HK-2 (cell line): Measurements from ENCODE around the gene PCSK4.
A peak's percentile ranks its signal among the peaks of the same experiment; 100 is the strongest.
"Not testable (repeated sequence)": the region's sequence is repeated elsewhere in the genome, so short reads cannot be mapped to it uniquely, and the experiment has no call there.

Source experiments
- DNase-seq: peaks from one replicate; pipeline ENCODE4 v3.0.0-alpha.2; 2018; ENCODE audit not compliant: unreplicated experiment

The PCSK4 gene

DNA sequence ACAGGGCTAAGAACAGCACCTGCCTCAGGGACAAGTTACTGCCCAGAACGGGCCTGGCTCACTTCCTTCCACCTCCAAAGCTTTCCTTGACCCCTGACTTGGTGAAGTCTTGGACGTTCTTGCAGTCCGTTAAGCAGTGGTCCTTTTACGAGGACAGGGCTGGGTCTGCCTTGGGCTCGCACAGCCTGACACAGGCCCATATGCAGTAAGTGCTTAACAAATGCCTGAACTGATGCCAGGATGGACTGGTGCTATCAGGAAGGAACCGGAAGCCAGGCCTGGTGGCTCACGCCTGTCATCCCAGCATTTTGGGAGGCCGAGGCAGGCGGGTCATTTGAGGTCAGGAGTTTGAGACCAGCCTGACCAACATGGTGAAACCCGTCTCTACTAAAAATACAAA lies 31.9 kb upstream of the PCSK4 start:
- no peak for DNase-seq

GRCh38 chr19:1521636-1522035 lies 31.5 kb upstream of the PCSK4 start:
- DNase-seq: no peak

DNA sequence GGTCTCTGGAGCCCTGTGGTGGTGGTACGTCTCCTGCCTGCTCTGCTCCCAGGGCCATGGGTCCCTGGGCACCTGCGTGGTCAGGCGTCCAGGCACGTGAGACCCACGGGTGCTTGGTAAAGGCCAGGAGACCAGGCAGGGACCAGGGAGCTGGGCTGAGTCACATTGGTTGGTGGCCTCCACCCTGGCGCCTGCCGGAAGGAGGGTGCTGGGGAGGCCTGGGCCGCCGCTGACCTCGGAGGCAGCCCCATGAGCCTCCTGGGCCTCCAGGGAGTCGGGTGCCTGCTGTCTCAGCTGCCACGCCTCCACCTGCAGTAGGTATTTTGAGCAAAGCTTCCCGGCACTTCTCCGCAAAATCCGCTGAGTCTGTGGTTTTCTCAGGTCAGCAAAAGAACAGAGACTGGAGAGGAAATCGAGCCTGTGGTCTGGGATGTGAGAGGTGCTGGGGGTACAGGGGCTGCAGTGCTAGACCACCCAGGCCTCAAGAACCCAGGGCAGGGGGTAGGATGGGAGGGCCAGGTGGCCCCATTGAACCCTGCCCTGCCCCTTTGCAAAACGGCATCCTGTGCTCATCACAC lies 30.1 kb upstream of the PCSK4 start:
- DNase-seq: peak; percentile 44

GRCh38 chr19:1519802-1520201 lies 29.7 kb upstream of the PCSK4 start:
- DNase-seq: not testable (repeated sequence)

DNA sequence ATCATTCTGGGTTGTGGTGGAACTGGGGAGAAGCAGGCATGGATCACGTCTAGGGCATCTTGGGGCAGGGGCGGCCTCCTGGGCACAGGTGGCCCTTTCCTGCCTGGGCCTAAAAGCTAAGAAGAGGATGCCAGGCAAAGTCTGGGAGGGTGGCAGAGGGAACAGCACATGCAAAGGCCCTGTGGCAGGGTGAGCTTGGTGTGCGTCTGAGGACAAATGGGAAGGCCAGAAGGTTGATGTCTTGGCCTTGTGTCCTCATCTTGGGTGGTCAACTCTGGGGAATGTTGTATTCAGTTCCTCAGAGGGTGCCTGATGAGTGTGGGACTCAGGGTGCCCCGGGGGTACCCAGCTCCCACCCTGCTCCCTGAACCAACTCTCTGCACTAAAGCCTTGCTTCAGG lies 28.3 kb upstream of the PCSK4 start:
- no peak for DNase-seq

DNA sequence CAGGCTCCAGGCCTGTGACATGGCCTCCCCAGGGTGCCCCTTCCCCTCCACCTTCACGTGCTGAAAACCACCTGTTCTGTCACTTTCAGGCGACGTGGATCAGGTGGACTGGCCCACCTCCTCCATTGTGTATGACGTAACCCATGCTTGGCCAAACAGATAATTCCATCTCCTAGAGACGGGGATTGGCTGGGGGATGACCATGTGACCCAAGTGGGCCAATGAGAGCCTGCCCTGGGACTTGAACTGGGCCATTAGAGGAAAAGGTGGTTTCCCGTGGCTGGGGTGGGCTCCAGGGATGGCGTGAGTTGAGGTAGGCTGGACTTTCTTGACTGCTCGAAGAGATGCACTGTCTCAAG lies 26.2 kb upstream of the PCSK4 start:
- no peak for DNase-seq

- no peak for DNase-seq
Observed at GRCh38 chr19:1514986-1515721, 25.0 kb upstream of the PCSK4 start.

DNA sequence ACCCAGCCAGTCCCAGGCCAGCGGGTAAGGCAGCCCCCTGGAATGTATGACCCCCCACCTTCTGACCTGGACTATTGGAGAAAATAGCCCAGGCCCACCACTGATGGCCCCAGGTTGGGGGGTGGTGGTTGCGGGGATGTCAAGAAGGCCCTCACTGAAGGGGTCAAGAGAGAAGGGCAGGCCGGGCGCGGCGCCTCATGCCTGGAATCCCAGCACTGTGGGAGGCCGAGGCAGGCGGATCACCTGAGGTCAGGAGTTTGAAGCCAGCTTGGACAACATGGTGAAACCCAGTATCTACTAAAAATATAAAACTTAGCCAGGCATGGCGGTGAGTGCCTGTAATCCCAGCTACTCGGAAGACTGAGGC lies 24.1 kb upstream of the PCSK4 start:
- no peak for DNase-seq

- peak; percentile 67 for DNase-seq
Observed at GRCh38 chr19:1513499-1514294, 23.5 kb upstream of the PCSK4 start.

GRCh38 chr19:1512671-1513498 lies 22.7 kb upstream of the PCSK4 start, which contains the start of gene ADAMTSL5:
ADAMTSL5 (minus strand) TSS chr19:1513019; CDS start chr19:1510943, 2,076 bp downstream.
- peak; percentile 75 for DNase-seq

GRCh38 chr19:1511318-1512317 lies 21.5 kb upstream of the PCSK4 start:
- DNase-seq: no peak

GRCh38 chr19:1510807-1511206 lies 20.7 kb upstream of the PCSK4 start:
- no peak for DNase-seq

DNA sequence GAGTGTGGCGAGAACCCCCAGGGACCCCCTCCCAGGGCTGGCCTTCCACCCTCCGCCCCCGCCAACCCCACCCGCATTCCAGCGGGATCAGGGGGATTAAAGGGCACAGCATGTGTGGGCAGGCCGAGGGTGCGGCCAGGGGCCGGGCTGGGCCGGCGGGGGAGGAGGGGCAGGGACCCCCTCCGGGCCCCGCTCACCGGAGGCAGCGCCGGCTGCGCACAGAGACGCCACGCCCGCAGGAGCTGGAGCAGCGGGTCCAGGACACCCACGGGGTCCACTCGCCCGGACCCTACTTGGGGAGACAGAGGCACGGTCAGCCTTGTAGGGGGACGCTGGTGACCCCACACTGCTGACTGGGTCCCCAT lies 20.3 kb upstream of the PCSK4 start:
- DNase-seq: no peak

DNA sequence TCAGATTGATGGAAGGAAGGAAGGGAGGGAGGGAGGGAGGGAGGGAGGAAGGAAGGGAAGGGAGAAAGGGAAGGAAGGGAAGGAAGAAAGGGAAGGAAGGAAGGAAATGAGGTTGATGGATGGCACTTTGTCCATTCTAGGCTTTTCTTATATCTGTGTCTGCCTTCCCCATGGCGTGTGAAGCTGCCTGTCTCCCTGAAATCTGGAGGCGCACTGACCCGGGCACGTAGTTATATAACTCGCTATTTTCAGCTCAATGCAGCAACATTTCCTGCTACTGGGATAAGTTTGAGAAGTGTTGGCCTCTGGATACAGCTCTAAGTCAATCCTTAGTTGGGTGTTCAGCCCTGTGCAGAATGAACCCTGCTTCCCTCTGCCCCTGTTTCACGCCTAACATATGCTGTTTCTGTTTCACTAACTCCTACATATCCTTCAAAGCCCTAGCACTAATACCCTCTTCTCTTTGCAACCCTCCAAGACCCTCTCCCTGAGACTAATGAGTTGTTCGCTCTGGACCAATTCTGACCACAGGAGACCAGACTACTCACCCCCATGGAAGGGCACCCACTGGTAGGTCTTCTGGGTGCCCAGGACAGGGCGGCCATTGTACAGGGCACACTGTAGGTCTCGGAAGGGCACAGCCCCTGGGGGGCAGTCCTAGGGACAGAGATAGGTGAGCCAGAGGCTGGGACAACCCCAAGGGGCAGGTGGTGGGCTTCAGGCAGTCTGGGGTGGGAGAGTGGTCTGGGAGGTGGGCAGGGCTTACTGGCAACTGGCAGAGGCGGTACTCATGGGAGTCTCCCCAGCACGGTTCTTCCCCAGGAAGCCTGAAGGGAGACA lies 19.7 kb upstream of the PCSK4 start:
- DNase-seq: no peak

DNA sequence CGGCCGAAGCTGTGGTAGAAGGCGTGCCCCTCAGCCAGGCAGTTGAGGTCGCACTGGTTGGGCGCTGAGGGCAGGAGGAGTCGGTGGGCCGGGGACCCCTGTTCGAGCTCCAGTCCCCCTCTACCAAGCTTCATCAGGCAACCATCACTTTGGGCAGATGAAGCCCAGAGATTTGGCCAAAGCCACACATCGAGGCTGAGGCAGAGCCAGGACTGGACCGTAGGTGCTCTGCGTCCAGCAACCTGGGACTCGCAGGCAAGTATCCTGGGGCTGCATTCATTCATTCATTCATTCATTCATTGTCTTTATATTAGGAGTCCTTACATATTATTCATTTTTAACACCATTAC lies 18.3 kb upstream of the PCSK4 start:
- no peak for DNase-seq

DNA sequence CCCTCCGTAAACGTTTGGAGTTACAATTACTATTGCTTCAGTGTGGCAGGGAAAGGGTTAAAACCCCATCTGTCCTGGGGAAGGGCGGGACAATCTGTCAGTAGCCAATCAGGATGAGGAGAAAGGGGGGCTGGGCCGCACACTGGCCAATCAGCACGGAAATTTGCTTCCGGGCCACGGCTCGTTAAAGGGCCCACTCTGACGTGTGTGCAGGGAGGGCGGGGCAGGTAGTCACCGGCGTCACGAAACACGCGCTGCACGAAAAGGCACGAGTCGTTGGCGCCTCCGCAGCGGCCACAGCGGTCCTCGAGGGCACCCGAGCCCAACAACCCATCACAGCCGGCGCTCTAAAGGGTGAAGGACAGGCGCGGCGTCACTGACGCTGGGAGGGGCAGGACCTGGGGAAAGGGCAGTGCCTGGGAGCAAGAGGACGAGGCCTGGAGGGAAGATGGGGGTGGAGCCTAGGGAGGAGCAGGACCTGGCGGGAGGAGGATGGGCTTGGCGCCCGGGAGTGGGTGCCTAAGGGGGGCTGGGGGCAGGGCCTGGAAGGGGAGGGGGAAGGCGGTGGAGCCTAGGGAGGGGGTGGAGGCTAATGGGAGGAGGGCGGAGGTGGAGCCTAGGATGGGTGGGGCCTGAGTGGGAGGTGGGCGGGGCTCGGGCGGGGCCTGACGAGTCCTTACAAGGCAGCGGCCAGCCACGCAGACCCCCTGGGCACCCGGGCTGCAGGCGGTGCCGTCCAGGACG lies 17.8 kb upstream of the PCSK4 start:
- DNase-seq: peak; percentile 95

DNA sequence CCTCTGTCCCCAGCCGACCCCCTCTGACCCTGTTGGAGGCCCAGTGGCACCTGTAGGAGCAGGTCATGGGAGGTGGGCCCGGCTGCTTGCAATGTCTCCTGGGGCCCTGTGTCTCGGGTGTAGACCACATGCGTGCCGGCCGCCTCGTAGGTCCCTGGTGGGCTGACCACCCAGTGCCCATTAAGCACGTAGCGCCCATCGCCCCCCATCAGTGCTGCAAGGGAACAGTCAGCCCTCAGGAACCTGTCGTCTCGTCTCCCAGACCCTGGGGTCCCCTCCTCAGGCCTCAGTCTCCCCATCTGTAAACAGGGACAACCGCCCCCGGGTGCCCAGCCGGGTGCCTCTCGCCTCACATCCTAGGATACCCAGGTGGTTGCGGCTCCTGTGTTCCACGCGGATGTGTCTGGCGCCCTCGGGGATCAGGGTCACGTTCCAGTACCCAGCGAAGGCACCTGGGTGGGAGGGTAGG lies 17.1 kb upstream of the PCSK4 start:
- DNase-seq: no peak

DNA sequence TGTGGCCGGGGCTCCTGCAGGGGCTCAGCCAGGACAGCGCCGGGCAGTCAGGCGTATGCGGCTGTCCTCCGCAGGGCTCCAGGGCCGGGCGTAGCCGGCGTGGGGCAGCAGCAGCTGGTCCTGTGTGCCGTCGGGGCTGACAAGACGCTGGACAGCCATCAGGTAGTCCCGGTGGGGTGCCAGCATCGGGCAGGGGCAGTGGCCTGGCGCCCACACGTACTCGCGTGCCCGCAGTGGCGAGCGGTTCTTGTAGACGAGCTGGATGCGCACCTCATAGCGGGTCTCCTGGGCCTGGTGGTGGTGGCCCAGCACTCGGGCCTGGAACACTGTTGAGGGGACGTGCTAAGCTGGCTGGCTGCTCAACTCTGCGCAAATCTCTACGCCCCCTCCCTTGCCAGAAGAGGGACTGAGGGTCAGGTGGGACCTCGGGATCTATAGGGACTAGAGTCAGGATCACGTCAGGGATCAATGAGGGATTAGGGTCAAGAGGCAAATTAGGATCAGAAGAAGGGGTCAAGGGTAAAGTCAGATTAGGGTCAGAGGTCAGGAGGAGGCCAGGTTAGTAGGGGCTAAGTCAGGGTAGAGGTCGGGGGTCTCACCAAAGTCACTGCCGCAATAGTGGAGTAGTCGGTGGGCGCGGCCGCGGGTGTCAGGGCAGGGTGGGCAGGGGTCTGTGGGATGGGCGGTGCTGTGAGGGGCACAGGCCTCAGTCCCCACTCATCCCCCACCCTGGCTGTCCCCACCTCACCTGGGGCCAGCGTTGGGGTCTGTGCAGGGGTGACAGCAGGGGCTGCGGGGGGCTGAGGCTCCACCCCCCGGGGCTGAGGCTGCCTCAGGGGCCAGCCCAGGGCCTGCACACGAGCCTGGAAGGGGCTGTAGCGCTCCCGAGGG lies 16.1 kb upstream of the PCSK4 start:
- DNase-seq: no peak
